OCI-LY1 (cell line): ENCODE data around the gene CBFA2T3.

Experiments used
- CTCF ChIP-seq: fragments of 200-600 bp; sonication (generic), shearing (Covaris generic); IDR thresholded peaks from 2 replicates; pipeline ENCODE4 v1.5.1; 2017; ENCODE audit warnings: mild to moderate bottlenecking, antibody characterized with exemption, low read length, moderate library complexity, mixed read lengths
- EZH2 ChIP-seq: fragments of 200-600 bp; sonication (generic), shearing (Covaris generic); IDR thresholded peaks from 2 replicates; pipeline ENCODE4 v1.8.0; 2017; ENCODE audit warnings: borderline replicate concordance, mixed run types, mild to moderate bottlenecking, antibody characterized with exemption, low read length, moderate library complexity, mixed read lengths

GRCh38 chr16:89018282-89019158 lies 41.5 kb upstream of the CBFA2T3 start:
- TF ChIP-seq CTCF: no peak
- no peak for TF ChIP-seq EZH2
